Peyer's patch (tissue), 4 donors: ENCODE measurements around the gene DNAH14. TPM values are rescaled to one million over a fixed set of nuclear protein-coding genes. Genes with fewer than 3 reads are reported as not detected.

Experiments
- DNase-seq, 3 donors: peaks; one replicate each; pipeline ENCODE4 v3.0.0-alpha.2; 2017 to 2019
- H3K27ac ChIP-seq, 4 donors: fragments of 200-600 bp; sonication (generic); one replicate each; pipeline ENCODE4 v1.5.1; 2016 to 2019
- H3K27me3 ChIP-seq, 2 donors: fragments of 200-600 bp; sonication (generic); one replicate each; pipeline ENCODE4 v1.5.1; 2019
- H3K36me3 ChIP-seq, 3 donors: fragments of 200-600 bp; sonication (generic); one replicate each; pipeline ENCODE4 v1.5.1; 2016 to 2019
- H3K4me1 ChIP-seq, 4 donors: fragments of 200-600 bp; sonication (generic); one replicate each; pipeline ENCODE4 v1.5.1; 2016 to 2019
- H3K4me3 ChIP-seq, 4 donors: fragments of 200-600 bp; sonication (generic); 1 replicate in 3 of 4; 2 replicates in 1 of 4; pipeline ENCODE4 v1.5.1; 2016 to 2019; ENCODE audit warnings: mild to moderate bottlenecking in 1 of 4
- H3K9me3 ChIP-seq, 4 donors: fragments of 200-600 bp; sonication (generic); one replicate each; pipeline ENCODE4 v1.5.1; 2016 to 2019; ENCODE audit warnings: mild to moderate bottlenecking in 1 of 4
- POLR2A ChIP-seq, 2 donors: fragments of 450-650 bp; IDR thresholded peaks; one replicate each; pipeline ENCODE4 v1.5.1; 2017; ENCODE audit warnings: antibody characterized with exemption in 2 of 2, mild to moderate bottlenecking in 2 of 2, moderate library complexity in 2 of 2
- total RNA-seq, 4 donors: library from RNA; depleted of rRNA; stranded (reverse); fragments of >200 nt; gene quantifications; one replicate each; pipeline ENCODE4 v1.1.0, GENCODE V29; 2016
- TF ChIP-seq, protein P1 (sequence below), 6 experiments: fragments of 450-650 bp in 4 of 6; fragments of 200-600 bp in 2 of 6; sonication (generic) in 1 of 6; IDR thresholded peaks; one replicate each; pipeline ENCODE4 v1.5.1; 2017 to 2019; ENCODE audit warnings: antibody characterized with exemption in 6 of 6, mild to moderate bottlenecking in 3 of 6, moderate library complexity in 1 of 6

DNAH14 gene
- total RNA-seq, 4 donors from 2014 or later, result 6.5 to 11.0 (median 7.4) TPM

DNA sequence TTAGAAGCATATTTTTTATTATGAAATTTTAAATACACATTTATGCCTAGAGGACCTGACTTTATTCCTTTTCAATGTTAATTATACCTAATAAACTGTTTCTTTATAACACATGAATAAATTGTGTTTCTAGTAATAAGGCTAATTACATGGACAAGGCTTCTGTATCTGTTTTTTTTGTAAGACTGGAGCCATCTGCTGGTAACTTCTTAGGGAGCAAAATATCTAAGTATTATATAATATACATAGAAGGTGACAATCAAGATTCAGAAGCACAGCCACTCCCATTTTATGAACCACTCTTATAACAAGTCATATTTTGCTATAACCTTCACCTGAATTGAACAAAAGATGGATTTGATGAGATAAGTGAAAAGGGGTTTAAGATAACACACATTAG is 414.1 kb downstream of the DNAH14 start:
- H3K36me3 ChIP-seq, result no peaks in the 10 kb centered on the region
- TF ChIP-seq POLR2A (IDR thresholded peaks at IDR 0.05), result no peak
- TF ChIP-seq, protein P1, sequence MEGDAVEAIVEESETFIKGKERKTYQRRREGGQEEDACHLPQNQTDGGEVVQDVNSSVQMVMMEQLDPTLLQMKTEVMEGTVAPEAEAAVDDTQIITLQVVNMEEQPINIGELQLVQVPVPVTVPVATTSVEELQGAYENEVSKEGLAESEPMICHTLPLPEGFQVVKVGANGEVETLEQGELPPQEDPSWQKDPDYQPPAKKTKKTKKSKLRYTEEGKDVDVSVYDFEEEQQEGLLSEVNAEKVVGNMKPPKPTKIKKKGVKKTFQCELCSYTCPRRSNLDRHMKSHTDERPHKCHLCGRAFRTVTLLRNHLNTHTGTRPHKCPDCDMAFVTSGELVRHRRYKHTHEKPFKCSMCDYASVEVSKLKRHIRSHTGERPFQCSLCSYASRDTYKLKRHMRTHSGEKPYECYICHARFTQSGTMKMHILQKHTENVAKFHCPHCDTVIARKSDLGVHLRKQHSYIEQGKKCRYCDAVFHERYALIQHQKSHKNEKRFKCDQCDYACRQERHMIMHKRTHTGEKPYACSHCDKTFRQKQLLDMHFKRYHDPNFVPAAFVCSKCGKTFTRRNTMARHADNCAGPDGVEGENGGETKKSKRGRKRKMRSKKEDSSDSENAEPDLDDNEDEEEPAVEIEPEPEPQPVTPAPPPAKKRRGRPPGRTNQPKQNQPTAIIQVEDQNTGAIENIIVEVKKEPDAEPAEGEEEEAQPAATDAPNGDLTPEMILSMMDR (IDR thresholded peaks at IDR 0.05), result peak in 3 of 6 experiments; percentile 25 to 29 (median 25)
- no peak for DNase-seq

DNA sequence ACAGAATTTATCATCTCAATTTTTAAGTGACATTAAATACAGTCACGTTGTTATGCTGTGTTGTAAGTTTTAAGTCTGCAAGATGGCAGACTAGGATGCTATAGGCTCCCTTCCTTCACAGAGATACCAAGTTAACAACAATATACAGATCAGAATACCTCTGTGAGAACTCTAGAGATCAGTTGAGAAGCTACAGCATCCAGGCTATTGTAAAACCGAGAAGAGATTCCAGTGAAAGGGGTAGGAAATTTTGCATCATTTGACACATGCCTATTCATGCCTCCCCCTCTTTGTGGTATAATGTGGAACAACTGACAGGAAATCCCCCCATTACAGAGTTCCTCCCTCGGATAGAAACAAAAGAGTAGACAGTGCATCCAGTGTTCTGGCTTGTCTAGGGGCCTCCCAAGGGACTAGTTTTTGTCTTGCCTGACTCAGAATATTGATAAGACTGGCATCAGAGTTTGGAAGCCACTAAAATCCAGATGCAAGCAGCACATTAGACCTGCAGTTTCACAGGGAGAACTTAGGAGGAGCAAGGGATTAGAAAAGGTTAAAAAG is 417.7 kb downstream of the DNAH14 start:
- no peak for DNase-seq
- Histone ChIP-seq H3K4me1 (no peaks in the 10 kb centered on the region), H3K9me3 (no peaks in the 10 kb centered on the region), H3K27me3 (no peaks in the 10 kb centered on the region), H3K4me3 (no peak overlapping the region), H3K27ac (no peak overlapping the region), H3K36me3 (no peaks in the 10 kb centered on the region)
- TF ChIP-seq POLR2A (IDR thresholded peaks at IDR 0.05), result no peak
- TF ChIP-seq, protein P1 (IDR thresholded peaks at IDR 0.05), result no peak

More for the DNA sequence above, 414.1 kb downstream of the DNAH14 start:
- Histone ChIP-seq H3K4me1 (no peaks in the 10 kb centered on the region), H3K27me3 (no peaks in the 10 kb centered on the region), H3K4me3 (no peak overlapping the region), H3K27ac (no peak overlapping the region), H3K9me3 (no peaks in the 10 kb centered on the region)

DNA sequence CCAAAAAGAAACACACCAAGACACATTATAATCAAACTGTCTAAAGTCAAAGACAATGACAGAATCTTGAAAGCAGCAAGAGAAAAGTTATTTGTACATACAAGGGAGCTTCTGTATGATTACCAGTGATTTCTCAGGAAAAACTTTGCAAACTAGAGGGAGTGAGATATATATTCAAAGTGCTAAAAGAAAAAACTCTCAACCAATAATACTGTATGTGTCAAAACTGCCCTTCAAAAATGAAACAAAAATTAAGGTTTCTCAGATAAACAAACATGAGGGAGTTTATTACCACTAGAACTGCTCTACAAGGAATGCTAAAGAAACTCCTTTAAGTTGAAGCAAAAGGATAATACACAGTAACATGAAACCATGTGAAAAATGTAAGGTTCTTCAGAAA is 418.9 kb downstream of the DNAH14 start:
- no peaks in the 10 kb centered on the region for H3K4me1 ChIP-seq
- DNase-seq, result no peak
- no peaks in the 10 kb centered on the region for H3K9me3 ChIP-seq
- H3K27ac ChIP-seq, result no peak overlapping the region
- no peaks in the 10 kb centered on the region for H3K36me3 ChIP-seq
- no peaks in the 10 kb centered on the region for H3K27me3 ChIP-seq
- H3K4me3 ChIP-seq, result no peak overlapping the region
- no peak for TF ChIP-seq POLR2A (IDR thresholded peaks at IDR 0.05)
- TF ChIP-seq, protein P1 (IDR thresholded peaks at IDR 0.05), result no peak

DNA sequence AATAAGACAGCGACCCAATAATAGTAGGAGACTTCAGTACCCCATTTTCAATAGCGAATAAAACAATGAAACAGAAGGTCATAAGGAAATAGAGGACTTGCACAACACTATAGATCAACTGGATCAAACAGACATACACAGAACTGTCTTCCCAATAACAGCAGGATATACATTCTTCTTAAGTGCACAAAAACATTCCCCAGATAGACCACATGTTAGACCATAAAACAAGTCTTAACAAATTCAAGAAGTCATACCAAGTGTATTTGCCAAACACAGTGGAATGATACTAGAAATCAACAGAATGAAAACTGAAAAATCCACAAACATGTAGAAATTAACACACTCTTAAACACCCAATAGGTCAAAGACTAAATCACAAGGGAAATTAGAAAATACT is 420.4 kb downstream of the DNAH14 start:
- Histone ChIP-seq H3K27ac (no peak overlapping the region), H3K27me3 (no peaks in the 10 kb centered on the region), H3K9me3 (no peaks in the 10 kb centered on the region), H3K4me3 (no peak overlapping the region), H3K36me3 (no peaks in the 10 kb centered on the region), H3K4me1 (no peaks in the 10 kb centered on the region)
- TF ChIP-seq, protein P1 (IDR thresholded peaks at IDR 0.05), result no peak
- TF ChIP-seq POLR2A (IDR thresholded peaks at IDR 0.05), result no peak
- no peak for DNase-seq

DNA sequence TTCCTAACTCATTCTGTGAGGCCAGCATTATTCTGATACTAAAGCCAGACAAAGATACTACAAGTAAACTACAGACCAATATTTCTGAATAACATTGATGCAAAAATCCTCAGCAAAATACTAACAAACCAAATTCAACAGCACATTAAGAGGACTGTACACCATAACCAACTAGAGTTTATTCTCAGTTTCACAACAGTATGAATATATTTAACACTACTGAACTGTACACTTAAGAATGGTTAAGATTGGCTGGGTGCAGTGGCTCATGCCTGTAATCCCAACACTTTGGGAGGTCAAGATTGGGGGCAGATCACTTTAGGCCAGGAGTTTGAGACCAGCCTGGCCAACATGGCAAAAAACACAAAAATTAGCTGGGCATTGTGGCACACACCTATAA is 421.4 kb downstream of the DNAH14 start:
- Histone ChIP-seq H3K4me1 (no peaks in the 10 kb centered on the region), H3K27ac (no peak overlapping the region), H3K9me3 (no peaks in the 10 kb centered on the region), H3K36me3 (no peaks in the 10 kb centered on the region), H3K27me3 (no peaks in the 10 kb centered on the region), H3K4me3 (no peak overlapping the region)
- TF ChIP-seq, protein P1 (IDR thresholded peaks at IDR 0.05), result no peak
- no peak for TF ChIP-seq POLR2A (IDR thresholded peaks at IDR 0.05)
- DNase-seq, result no peak

DNA sequence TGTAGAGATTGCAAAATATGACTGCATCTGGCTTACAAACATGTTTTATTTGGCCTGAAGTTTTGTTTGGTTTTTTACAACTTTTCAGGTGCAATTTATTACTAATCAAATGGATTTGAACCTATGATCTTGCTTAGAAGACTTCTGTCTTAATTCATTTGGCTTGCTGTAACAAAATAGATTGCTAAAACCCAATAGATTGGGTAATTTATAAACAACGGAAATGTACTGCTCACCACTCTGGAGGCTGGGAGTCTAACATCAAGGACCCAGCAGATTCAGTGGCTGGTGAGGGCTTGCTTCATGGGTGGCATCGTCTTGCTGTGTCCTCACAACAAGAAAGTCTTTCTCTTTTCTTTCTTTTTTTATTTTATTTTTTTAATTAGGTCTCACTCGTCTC is 425.4 kb downstream of the DNAH14 start:
- Histone ChIP-seq H3K9me3 (no peaks in the 10 kb centered on the region), H3K4me1 (no peaks in the 10 kb centered on the region), H3K27ac (no peak overlapping the region), H3K36me3 (no peaks in the 10 kb centered on the region), H3K4me3 (no peak overlapping the region), H3K27me3 (no peaks in the 10 kb centered on the region)
- no peak for DNase-seq
- TF ChIP-seq, protein P1 (IDR thresholded peaks at IDR 0.05), result no peak
- no peak for TF ChIP-seq POLR2A (IDR thresholded peaks at IDR 0.05)
